Skeletal muscle tissue (tissue), 4 donors: ENCODE results near the gene STRBP. TPM values are rescaled to one million over a fixed set of nuclear protein-coding genes. Genes with fewer than 3 reads are reported as not detected.

Experiments
- H3K27ac ChIP-seq: one replicate; pipeline ENCODE4 v1.7.0; 2013; ENCODE audit warnings: mild to moderate bottlenecking, low read depth, low read length, inconsistent platforms
- H3K27me3 ChIP-seq, 3 donors: one replicate each; pipeline ENCODE4 v1.7.0; 2013; ENCODE audit warnings: low read length in 3 of 3; ENCODE audit not compliant: control insufficient read depth in 3 of 3, insufficient read depth in 3 of 3
- H3K36me3 ChIP-seq, 3 donors: one replicate each; pipeline ENCODE4 v1.7.0; 2013; ENCODE audit warnings: low read length in 3 of 3; ENCODE audit not compliant: control insufficient read depth in 3 of 3, insufficient read depth in 3 of 3
- H3K4me1 ChIP-seq, 3 donors: one replicate each; pipeline ENCODE4 v1.7.0; 2013; ENCODE audit warnings: low read length in 3 of 3, mild to moderate bottlenecking in 3 of 3; ENCODE audit not compliant: control insufficient read depth in 3 of 3, insufficient read depth in 3 of 3
- H3K4me3 ChIP-seq, 3 donors: one replicate each; pipeline ENCODE4 v1.7.0; 2013; ENCODE audit warnings: low read length in 3 of 3
- H3K9ac ChIP-seq, 3 donors: one replicate each; pipeline ENCODE4 v1.7.0; 2013; ENCODE audit warnings: low read length in 3 of 3, mild to moderate bottlenecking in 3 of 3, moderate library complexity in 2 of 3, low read depth in 1 of 3
- H3K9me3 ChIP-seq, 3 donors: one replicate each; pipeline ENCODE4 v1.7.0; 2013; ENCODE audit warnings: low read length in 3 of 3; ENCODE audit not compliant: control insufficient read depth in 3 of 3
- total RNA-seq: library from RNA; depleted of rRNA; stranded (reverse); fragments of >200 nt; gene quantifications from one replicate; pipeline ENCODE4 v1.2.3, GENCODE V29; 2014
- donor health status: Osteomylitis.

The STRBP gene
- total RNA-seq, 1 donor from 2014 or later = 4.2 TPM

DNA sequence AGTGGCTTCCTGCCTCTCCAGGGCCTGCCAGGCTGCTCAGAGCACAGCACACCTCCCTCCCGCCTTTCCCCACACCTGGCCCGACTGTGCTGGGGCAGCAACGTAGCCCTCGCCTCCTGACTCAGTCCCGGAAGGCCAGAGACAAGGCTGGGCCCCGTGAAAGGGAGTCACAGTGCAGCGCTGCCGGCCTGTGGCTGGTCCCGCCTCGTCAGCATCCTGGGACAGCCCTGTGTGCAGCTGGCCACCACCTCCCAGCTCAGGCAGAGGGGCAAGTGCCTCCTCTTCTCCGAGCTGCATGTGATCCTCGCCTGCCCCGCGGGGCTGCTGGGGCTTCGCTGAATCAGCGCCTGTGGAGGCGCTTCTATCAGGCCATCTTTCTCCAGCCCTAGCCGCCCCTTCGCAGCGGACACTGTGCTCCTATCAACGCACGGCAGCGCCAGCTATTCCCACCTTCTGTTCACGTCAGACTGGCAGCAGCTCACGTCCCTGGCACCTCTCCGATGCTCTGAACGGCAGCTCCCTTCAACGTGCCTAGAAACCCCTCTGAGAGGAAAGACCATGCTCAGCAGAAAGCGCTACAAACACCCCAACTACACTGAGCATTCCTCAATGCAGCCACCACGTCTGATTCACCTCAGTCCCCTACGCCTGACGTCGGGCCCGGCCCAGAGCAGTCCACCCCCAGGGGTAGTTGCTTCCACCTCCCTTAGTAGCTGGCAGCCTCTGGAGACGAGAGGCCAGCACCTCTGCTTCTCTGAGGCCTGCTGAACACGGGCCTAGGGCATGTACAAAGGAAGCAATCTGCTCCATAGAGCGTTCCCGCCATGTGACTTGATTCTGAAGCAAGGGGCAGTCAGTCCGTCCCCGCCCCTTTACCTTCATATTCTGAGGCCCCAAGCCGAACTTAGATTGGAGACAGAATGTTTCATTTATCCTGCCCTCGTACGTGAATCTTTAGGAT, 156.1 kb downstream of the STRBP start:
- H3K27ac ChIP-seq = no peak overlapping the region
- peaks cover 14 to 26% (median 18%) of the 10 kb centered on the region in 3 donors for H3K36me3 ChIP-seq

GRCh38 chr9:123111427-123112014, 156.9 kb downstream of the STRBP start:
- H3K27ac ChIP-seq = no peak overlapping the region

More for the DNA sequence above, 156.1 kb downstream of the STRBP start:
- H3K4me1 ChIP-seq = peaks cover 12 to 19% (median 13%) of the 10 kb centered on the region in 3 donors
- H3K9me3 ChIP-seq = no peaks in the 10 kb centered on the region
- H3K4me3 ChIP-seq = peak overlapping the region in 1 of 3 donors; percentile 13
- H3K27me3 ChIP-seq = no peaks in the 10 kb centered on the region
- H3K9ac ChIP-seq = peak overlapping the region in 1 of 3 donors; percentile 25

GRCh38 chr9:123109540-123110279, 158.7 kb downstream of the STRBP start:
- Histone ChIP-seq H3K27me3 (no peaks in the 10 kb centered on the region), H3K4me3 (no peak overlapping the region), H3K9me3 (no peaks in the 10 kb centered on the region), H3K36me3 (peaks cover 26 to 40% (median 29%) of the 10 kb centered on the region in 3 donors), H3K4me1 (peaks cover 8 to 13% (median 12%) of the 10 kb centered on the region in 3 donors), H3K9ac (no peak overlapping the region), H3K27ac (no peak overlapping the region)

More at GRCh38 chr9:123111427-123112014, 156.9 kb downstream of the STRBP start:
- Histone ChIP-seq H3K27me3 (no peaks in the 10 kb centered on the region), H3K9ac (peak overlapping the region in 1 of 3 donors; percentile 25), H3K9me3 (no peaks in the 10 kb centered on the region), H3K4me1 (peaks cover 12 to 19% (median 13%) of the 10 kb centered on the region in 3 donors), H3K36me3 (peaks cover 19 to 31% (median 22%) of the 10 kb centered on the region in 3 donors), H3K4me3 (no peak overlapping the region)

GRCh38 chr9:123108976-123109375, 159.4 kb downstream of the STRBP start:
- Histone ChIP-seq H3K36me3 (peaks cover 27 to 43% (median 35%) of the 10 kb centered on the region in 3 donors), H3K9me3 (no peaks in the 10 kb centered on the region), H3K27ac (no peak overlapping the region), H3K4me3 (no peak overlapping the region), H3K27me3 (no peaks in the 10 kb centered on the region), H3K4me1 (peaks cover 8 to 13% (median 12%) of the 10 kb centered on the region in 3 donors), H3K9ac (no peak overlapping the region)

DNA sequence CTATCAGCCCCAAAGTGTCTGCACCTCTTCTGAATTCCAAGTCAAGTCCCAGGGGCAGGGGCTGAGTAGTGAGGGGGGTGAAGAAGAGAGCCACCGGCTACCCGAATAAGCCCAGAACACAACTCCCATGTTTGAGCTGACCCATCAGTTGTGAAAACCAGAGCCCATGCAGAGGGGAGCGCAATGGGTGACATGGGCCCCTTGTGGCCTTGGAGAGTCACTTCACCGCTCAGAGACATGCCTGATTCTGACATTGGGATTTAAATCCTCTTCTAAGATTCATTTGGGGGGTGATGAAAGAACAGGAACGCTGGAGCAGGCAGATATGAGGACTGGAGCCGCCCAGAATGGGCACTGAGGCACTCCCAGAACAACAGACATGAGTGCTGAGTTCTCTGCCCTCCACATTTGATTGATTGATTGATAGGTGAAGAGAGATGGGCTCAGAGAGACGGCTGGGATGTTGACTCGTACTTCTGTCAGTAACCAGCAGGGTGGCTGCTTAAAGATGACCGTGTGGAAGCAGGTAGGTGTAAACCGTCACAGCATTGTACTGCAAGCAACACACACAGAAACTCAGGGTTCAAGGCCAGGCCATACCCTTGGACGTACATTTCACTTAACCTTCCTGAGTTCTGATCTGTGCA, 160.6 kb downstream of the STRBP start:
- H3K4me1 ChIP-seq = peaks cover 8 to 13% (median 12%) of the 10 kb centered on the region in 3 donors
- H3K4me3 ChIP-seq = no peak overlapping the region
- H3K9me3 ChIP-seq = no peaks in the 10 kb centered on the region
- no peaks in the 10 kb centered on the region for H3K27me3 ChIP-seq
- no peak overlapping the region for H3K9ac ChIP-seq
- H3K27ac ChIP-seq = no peak overlapping the region
- H3K36me3 ChIP-seq = peaks cover 32 to 48% (median 41%) of the 10 kb centered on the region in 3 donors

- Histone ChIP-seq H3K27ac (no peak overlapping the region), H3K4me3 (no peak overlapping the region), H3K9me3 (no peaks in the 10 kb centered on the region), H3K36me3 (peaks cover 43 to 63% (median 58%) of the 10 kb centered on the region in 3 donors), H3K27me3 (no peaks in the 10 kb centered on the region), H3K9ac (no peak overlapping the region), H3K4me1 (no peaks in the 10 kb centered on the region)
Observed at GRCh38 chr9:123105490-123105889, 162.9 kb downstream of the STRBP start.

- Histone ChIP-seq H3K4me3 (no peak overlapping the region), H3K9ac (no peak overlapping the region), H3K27me3 (no peaks in the 10 kb centered on the region), H3K4me1 (no peaks in the 10 kb centered on the region), H3K9me3 (no peaks in the 10 kb centered on the region), H3K27ac (no peak overlapping the region), H3K36me3 (peaks cover 40 to 60% (median 58%) of the 10 kb centered on the region in 3 donors)
Observed at GRCh38 chr9:123104807-123105206, 163.6 kb downstream of the STRBP start.

DNA sequence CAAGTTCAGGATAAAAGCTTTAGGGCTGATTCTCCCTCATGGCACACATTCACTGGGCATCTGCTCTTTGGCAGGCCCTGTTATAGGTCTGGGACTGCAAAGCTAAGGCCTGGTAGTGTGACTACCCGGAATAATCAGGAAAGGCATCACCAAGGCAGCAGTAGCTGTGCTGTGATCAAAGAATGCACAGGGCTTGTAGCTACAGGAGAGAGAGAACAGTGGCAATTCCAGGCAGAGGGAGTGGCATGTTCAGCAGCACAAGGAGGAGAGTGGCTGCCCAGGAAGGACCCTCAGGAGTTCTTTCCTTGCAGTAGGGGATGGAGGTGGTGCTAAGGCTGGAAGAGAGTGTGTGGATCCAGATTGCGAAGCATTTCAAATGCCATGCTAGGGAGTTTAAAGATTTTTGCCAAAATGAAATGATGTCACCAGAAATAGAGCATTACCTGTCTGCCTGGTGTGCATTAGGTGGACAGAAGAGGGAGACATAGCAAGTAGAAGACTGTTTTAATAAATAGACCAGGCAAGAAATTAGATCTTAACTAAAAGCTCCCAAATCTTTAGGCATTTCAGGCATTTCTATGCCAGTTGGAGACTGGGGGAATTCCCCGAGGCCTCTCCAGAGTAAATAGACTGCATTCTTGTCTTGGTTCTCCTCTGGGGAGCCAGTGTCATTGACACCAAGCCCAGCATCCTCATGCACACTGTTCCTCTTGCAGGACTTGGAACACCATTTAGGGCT, 165.8 kb downstream of the STRBP start:
- Histone ChIP-seq H3K9me3 (no peaks in the 10 kb centered on the region), H3K36me3 (peaks cover 52 to 65% (median 62%) of the 10 kb centered on the region in 3 donors), H3K4me3 (no peak overlapping the region), H3K27ac (no peak overlapping the region), H3K4me1 (no peaks in the 10 kb centered on the region), H3K9ac (no peak overlapping the region), H3K27me3 (no peaks in the 10 kb centered on the region)

- H3K9ac ChIP-seq = no peak overlapping the region
Observed at GRCh38 chr9:123099548-123099947, 168.8 kb downstream of the STRBP start.

More at GRCh38 chr9:123099548-123099947, 168.8 kb downstream of the STRBP start:
- Histone ChIP-seq H3K9me3 (no peaks in the 10 kb centered on the region), H3K36me3 (peaks cover 39 to 64% (median 51%) of the 10 kb centered on the region in 3 donors), H3K27me3 (no peaks in the 10 kb centered on the region), H3K4me1 (no peaks in the 10 kb centered on the region), H3K4me3 (no peak overlapping the region), H3K27ac (no peak overlapping the region)
